GM12801 (cell line): ENCODE measurements around the gene NOX3.

Experiments used
- CTCF ChIP-seq: IDR thresholded peaks from one replicate; pipeline ENCODE4 v1.5.1; 2011; ENCODE audit warnings: control low read depth; ENCODE audit not compliant: insufficient read length; ENCODE audit errors: extremely low read depth

NOX3 gene

GRCh38 chr6:155346957-155347356 is 108.7 kb downstream of the NOX3 start:
- TF ChIP-seq CTCF, result no peak
